GM11168 (cell line): Measurements from ENCODE around the gene ZNF385D.

Experiments used
- in situ Hi-C: fragments of 300-500 bp; cut with MboI; formaldehyde crosslinking; loops from one replicate; pipeline ENCODE4 v1.12.0; 2022; ENCODE audit warnings: low sequenced_read_pairs; ENCODE audit not compliant: unreplicated experiment

ZNF385D gene

GRCh38 chr3:21477541-21478288, 273.3 kb downstream of the ZNF385D start:
- in situ Hi-C loops = loop anchor here (25.0 kb wide), 1 partner anchor 965 kb away; no protein-coding TSS in a partner anchor

- in situ Hi-C loops = no loop called here
Observed at GRCh38 chr3:21466476-21466875, 284.5 kb downstream of the ZNF385D start.

GRCh38 chr3:21464746-21465145, 286.3 kb downstream of the ZNF385D start:
- in situ Hi-C loops = no loop called here

GRCh38 chr3:21463319-21463718, 287.7 kb downstream of the ZNF385D start:
- in situ Hi-C loops = no loop called here

GRCh38 chr3:21462141-21462540, 288.9 kb downstream of the ZNF385D start:
- in situ Hi-C loops = no loop called here

- in situ Hi-C loops = no loop called here
Observed at GRCh38 chr3:21457084-21457483, 293.9 kb downstream of the ZNF385D start.

GRCh38 chr3:21449738-21450137, 301.3 kb downstream of the ZNF385D start:
- in situ Hi-C loops = no loop called here

- in situ Hi-C loops = no loop called here
Observed at GRCh38 chr3:21447476-21448151, 303.4 kb downstream of the ZNF385D start.

GRCh38 chr3:21446945-21447475, 304.0 kb downstream of the ZNF385D start:
- in situ Hi-C loops = no loop called here

- in situ Hi-C loops = no loop called here
Observed at GRCh38 chr3:21446027-21446426, 305.0 kb downstream of the ZNF385D start.

- in situ Hi-C loops = no loop called here
Observed at GRCh38 chr3:21441821-21442220, 309.2 kb downstream of the ZNF385D start.

- in situ Hi-C loops = no loop called here
Observed at GRCh38 chr3:21436835-21437234, 314.2 kb downstream of the ZNF385D start.

- in situ Hi-C loops = no loop called here
Observed at GRCh38 chr3:21435871-21436270, 315.1 kb downstream of the ZNF385D start.

- in situ Hi-C loops = no loop called here
Observed at GRCh38 chr3:21434310-21434709, 316.7 kb downstream of the ZNF385D start.

GRCh38 chr3:21433751-21434150, 317.3 kb downstream of the ZNF385D start:
- in situ Hi-C loops = no loop called here

GRCh38 chr3:21426920-21427319, 324.1 kb downstream of the ZNF385D start:
- in situ Hi-C loops = no loop called here

- in situ Hi-C loops = no loop called here
Observed at GRCh38 chr3:21425715-21426114, 325.3 kb downstream of the ZNF385D start.

- in situ Hi-C loops = no loop called here
Observed at GRCh38 chr3:21421096-21421495, 329.9 kb downstream of the ZNF385D start.

- in situ Hi-C loops = no loop called here
Observed at GRCh38 chr3:21417991-21418390, 333.0 kb downstream of the ZNF385D start.

GRCh38 chr3:21414506-21414905, 336.5 kb downstream of the ZNF385D start:
- in situ Hi-C loops = no loop called here

GRCh38 chr3:21411058-21411457, 340.0 kb downstream of the ZNF385D start:
- in situ Hi-C loops = no loop called here
